ENCODE data around the gene TBC1D25.
"Not testable (repeated sequence)": the region's sequence is repeated elsewhere in the genome, so short reads cannot be mapped to it uniquely, and the experiment has no call there.

The TBC1D25 gene

DNA sequence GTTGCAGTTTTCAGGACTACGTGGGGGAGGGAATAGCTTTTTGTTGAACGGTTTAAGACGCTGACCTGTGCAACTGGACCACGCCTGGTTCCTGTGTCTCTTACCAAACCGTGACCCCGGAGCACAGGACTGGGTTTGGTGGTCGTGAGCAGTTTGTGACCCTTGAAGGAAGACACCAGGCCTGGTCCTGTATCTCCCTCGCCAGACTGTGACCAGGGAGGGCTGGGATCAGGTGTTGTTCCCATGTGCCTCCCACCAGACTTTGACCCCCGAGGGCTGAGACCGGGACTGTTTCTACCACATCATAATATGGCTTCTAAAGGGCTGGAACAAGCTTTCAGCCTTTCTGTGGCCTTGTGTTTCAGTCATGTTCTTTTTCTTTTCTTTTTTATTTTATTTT, 17.2 kb upstream of the TBC1D25 start:
- H3K27ac ChIP-seq: peak overlapping the region in 1 of 2 donors; percentile 80
- TF ChIP-seq, protein P1, sequence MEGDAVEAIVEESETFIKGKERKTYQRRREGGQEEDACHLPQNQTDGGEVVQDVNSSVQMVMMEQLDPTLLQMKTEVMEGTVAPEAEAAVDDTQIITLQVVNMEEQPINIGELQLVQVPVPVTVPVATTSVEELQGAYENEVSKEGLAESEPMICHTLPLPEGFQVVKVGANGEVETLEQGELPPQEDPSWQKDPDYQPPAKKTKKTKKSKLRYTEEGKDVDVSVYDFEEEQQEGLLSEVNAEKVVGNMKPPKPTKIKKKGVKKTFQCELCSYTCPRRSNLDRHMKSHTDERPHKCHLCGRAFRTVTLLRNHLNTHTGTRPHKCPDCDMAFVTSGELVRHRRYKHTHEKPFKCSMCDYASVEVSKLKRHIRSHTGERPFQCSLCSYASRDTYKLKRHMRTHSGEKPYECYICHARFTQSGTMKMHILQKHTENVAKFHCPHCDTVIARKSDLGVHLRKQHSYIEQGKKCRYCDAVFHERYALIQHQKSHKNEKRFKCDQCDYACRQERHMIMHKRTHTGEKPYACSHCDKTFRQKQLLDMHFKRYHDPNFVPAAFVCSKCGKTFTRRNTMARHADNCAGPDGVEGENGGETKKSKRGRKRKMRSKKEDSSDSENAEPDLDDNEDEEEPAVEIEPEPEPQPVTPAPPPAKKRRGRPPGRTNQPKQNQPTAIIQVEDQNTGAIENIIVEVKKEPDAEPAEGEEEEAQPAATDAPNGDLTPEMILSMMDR (IDR thresholded peaks at IDR 0.05): no peak
- H3K4me3 ChIP-seq: peak overlapping the region; percentile 77
- no peak for DNase-seq (ENCODE audit: low spot score)

DNA sequence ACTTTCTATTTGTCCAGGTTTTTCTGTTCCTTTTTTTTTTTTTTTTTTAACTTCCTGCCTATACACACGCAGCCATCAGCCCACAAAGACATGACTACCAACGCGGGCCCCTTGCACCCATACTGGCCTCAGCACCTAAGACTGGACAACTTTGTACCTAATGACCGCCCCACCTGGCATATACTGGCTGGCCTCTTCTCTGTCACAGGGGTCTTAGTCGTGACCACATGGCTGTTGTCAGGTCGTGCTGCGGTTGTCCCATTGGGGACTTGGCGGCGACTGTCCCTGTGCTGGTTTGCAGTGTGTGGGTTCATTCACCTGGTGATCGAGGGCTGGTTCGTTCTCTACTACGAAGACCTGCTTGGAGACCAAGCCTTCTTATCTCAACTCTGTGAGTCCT, 15.8 kb upstream of the TBC1D25 start:
- DNase-seq (ENCODE audit: low spot score): no peak
- H3K27ac ChIP-seq: no peak overlapping the region
- TF ChIP-seq, protein P1 (IDR thresholded peaks at IDR 0.05): no peak
- H3K4me3 ChIP-seq: no peak overlapping the region

GRCh38 chrX:48525853-48526252, 13.7 kb upstream of the TBC1D25 start:
- not testable (repeated sequence) for DNase-seq (ENCODE audit: low spot score); H3K4me3 ChIP-seq; H3K27ac ChIP-seq

GRCh38 chrX:48530736-48531135, 8.8 kb upstream of the TBC1D25 start:
- no peak overlapping the region for H3K4me3 ChIP-seq
- peak overlapping the region in 1 of 2 donors; percentile 66 for H3K27ac ChIP-seq
- TF ChIP-seq, protein P1 (IDR thresholded peaks at IDR 0.05): no peak
- DNase-seq (ENCODE audit: low spot score): no peak

- Histone ChIP-seq H3K4me3 (no peak overlapping the region), H3K27ac (peak overlapping the region in 1 of 2 donors; percentile 66)
- TF ChIP-seq, protein P1 (IDR thresholded peaks at IDR 0.05): no peak
- no peak for DNase-seq (ENCODE audit: low spot score)
These were observed 8.1 kb upstream of the TBC1D25 start for GRCh38 chrX:48531358-48531959.

DNA sequence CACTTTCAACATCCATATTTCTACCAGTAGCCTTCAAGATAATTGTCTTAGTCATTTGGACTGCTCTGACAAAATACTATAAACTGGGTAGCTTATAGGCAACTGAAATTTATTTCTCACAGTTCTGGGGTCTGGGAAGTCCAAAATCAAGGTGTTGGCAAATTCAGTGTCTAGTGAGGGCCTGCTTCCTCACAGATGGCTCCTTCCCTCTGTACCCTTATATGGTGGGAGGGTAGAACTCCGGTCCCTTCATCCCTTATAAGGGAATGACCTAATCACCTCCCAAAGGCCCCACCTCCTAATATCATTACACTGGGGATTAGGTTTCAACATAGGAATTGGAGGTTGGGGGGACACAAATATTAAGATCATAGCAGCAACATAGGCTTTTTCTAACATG, 7.4 kb upstream of the TBC1D25 start:
- Histone ChIP-seq H3K27ac (peak overlapping the region in 1 of 2 donors; percentile 66), H3K4me3 (no peak overlapping the region)
- DNase-seq (ENCODE audit: low spot score): no peak
- TF ChIP-seq, protein P1 (IDR thresholded peaks at IDR 0.05): no peak

DNA sequence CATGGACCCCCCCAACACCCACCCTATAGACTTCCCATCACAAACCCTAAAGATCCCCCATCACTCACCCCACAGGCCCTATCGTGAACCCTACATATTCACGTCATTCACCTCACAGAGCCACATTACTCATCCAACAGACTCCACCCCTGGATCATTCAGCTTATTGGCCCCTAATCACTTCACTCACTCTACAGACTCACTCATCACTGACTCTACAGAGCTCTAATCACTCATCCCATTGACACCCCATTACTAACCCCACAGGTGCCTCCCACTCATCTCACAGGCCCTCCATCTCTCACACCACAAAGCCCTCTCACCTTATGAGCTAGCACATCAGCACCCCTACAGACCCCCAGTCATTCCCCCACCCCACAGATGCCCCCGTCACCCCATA, 6.3 kb upstream of the TBC1D25 start:
- TF ChIP-seq, protein P1 (IDR thresholded peaks at IDR 0.05): no peak
- DNase-seq (ENCODE audit: low spot score): no peak
- Histone ChIP-seq H3K4me3 (no peak overlapping the region), H3K27ac (peak overlapping the region in 1 of 2 donors; percentile 66)
